ENCODE data around the gene ILKAP.

ILKAP gene

DNA sequence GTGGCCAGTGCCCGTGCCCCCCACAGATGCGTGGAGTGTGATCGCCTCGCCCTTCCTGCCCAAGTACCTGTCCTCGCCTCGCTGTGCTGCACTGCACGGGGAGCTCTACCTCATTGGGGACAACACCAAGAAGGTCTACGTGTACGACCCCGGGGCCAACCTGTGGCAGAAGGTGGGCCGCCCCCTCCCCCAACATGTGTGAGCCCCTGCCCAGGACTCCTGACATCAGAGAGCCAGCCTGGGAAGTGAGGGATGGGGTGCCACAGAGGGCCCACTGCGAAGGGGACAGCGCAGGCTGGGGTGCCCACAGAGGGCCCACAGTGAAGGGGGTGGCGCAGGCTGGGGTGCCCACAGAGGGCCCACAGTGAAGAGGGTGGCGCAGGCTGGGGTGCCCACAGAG is 54.5 kb downstream of the ILKAP start:
- TF ChIP-seq, protein P1, sequence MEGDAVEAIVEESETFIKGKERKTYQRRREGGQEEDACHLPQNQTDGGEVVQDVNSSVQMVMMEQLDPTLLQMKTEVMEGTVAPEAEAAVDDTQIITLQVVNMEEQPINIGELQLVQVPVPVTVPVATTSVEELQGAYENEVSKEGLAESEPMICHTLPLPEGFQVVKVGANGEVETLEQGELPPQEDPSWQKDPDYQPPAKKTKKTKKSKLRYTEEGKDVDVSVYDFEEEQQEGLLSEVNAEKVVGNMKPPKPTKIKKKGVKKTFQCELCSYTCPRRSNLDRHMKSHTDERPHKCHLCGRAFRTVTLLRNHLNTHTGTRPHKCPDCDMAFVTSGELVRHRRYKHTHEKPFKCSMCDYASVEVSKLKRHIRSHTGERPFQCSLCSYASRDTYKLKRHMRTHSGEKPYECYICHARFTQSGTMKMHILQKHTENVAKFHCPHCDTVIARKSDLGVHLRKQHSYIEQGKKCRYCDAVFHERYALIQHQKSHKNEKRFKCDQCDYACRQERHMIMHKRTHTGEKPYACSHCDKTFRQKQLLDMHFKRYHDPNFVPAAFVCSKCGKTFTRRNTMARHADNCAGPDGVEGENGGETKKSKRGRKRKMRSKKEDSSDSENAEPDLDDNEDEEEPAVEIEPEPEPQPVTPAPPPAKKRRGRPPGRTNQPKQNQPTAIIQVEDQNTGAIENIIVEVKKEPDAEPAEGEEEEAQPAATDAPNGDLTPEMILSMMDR (IDR thresholded peaks at IDR 0.05; ENCODE audit: low read length), result no peak
- no peak for TF ChIP-seq EZH2 (optimal IDR thresholded peaks at IDR 0.05; ENCODE audit: low read depth, low read length)
- no peak for TF ChIP-seq EZH2phosphoT487 (IDR thresholded peaks at IDR 0.05; ENCODE audit: low read length)
- H3K27me3 ChIP-seq (replicated peaks; ENCODE audit: insufficient read depth, low read length), result no peaks in the 10 kb centered on the region
- no peaks in the 10 kb centered on the region for H4K20me1 ChIP-seq (ENCODE audit: insufficient read depth, low read length)
- no peak overlapping the region for H2AFZ ChIP-seq (ENCODE audit: low read length)
- H3K4me2 ChIP-seq (ENCODE audit: low read depth, low read length), result no peak overlapping the region
- DNase-seq, result no peak
- H3K79me2 ChIP-seq (ENCODE audit: low read length), result no peaks in the 10 kb centered on the region
- no peak overlapping the region for H3K4me3 ChIP-seq (ENCODE audit: low read length)
- no peaks in the 10 kb centered on the region for H3K4me1 ChIP-seq (ENCODE audit: low read length)
- no peaks in the 10 kb centered on the region for H3K36me3 ChIP-seq (replicated peaks; ENCODE audit: insufficient read depth, low read length)
- H3K27ac ChIP-seq (ENCODE audit: low read length), result no peak overlapping the region
- H3K9ac ChIP-seq (ENCODE audit: low read length), result no peak overlapping the region
- no peaks in the 10 kb centered on the region for H3K9me2 ChIP-seq (replicated peaks; ENCODE audit: insufficient read depth, low read length)
- H3F3A ChIP-seq (ENCODE audit: insufficient read depth, low read length), result no peaks in the 10 kb centered on the region
- no peaks in the 10 kb centered on the region for H3K9me3 ChIP-seq (replicated peaks; ENCODE audit: insufficient read depth, low read length)

DNA sequence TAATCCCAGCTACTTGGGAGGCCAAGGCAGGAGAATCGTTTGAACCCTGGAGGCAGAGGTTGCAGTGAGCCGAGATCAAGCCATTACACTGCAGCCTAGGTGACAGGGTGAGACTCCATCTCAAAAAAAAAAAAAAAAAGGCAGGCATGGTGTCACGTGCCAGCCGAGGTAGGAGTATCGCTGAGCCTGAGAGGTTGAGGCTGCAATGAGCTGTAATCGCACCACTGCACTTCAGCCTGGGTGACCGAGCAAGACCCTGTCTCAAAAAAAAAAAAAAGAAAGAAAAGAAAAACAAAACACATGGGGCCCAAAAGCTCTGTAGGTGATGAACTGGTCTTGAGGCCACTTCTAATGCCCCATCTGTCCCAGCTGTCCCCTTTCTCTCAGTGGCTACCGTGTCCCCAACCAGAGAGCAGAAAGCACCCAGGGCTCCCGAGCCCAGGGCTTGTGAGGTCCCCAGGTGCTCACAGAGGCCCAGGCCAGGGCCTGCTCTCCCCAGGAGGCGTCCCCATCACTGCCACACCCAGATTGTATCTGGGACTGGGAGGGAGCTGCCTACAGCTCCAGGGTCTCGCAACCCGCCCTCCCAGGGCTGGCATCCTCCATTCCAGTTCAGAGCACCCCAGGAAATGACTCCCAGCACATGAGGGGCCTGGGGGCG is 56.5 kb downstream of the ILKAP start:
- Histone ChIP-seq H3K79me2 (ENCODE audit: low read length) (no peaks in the 10 kb centered on the region), H3K4me2 (ENCODE audit: low read depth, low read length) (no peak overlapping the region), H3K9ac (ENCODE audit: low read length) (no peak overlapping the region), H3K9me2 (replicated peaks; ENCODE audit: insufficient read depth, low read length) (no peaks in the 10 kb centered on the region), H3K4me1 (ENCODE audit: low read length) (no peaks in the 10 kb centered on the region), H3K4me3 (ENCODE audit: low read length) (no peak overlapping the region), H3K36me3 (replicated peaks; ENCODE audit: insufficient read depth, low read length) (no peaks in the 10 kb centered on the region), H3F3A (ENCODE audit: insufficient read depth, low read length) (no peaks in the 10 kb centered on the region), H3K27ac (ENCODE audit: low read length) (no peak overlapping the region), H3K9me3 (replicated peaks; ENCODE audit: insufficient read depth, low read length) (no peaks in the 10 kb centered on the region), H3K27me3 (replicated peaks; ENCODE audit: insufficient read depth, low read length) (no peaks in the 10 kb centered on the region), H2AFZ (ENCODE audit: low read length) (no peak overlapping the region), H4K20me1 (ENCODE audit: insufficient read depth, low read length) (no peaks in the 10 kb centered on the region)
- no peak for DNase-seq
- no peak for TF ChIP-seq EZH2 (optimal IDR thresholded peaks at IDR 0.05; ENCODE audit: low read depth, low read length)

DNA sequence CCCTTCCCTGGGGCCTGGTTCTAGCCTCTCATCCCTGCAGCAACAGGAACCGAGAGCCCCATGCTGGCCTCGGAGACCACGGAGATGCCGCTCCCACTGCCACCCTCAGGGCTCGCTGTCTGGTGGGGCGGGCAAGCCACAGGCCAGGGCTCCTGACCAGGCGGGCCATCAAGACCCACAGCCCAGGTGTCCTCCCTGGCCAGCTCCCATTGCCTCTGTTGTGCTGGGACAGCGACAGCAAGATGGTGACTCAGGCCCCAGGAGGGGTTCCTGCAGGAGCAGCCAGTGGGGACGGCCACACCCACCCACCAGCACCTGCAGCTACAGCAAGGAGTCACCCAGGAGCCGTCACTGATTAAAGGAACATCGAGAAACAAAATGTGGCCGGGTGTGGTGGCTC is 57.6 kb downstream of the ILKAP start:
- Histone ChIP-seq H3K9ac (ENCODE audit: low read length) (no peak overlapping the region), H3F3A (ENCODE audit: insufficient read depth, low read length) (no peaks in the 10 kb centered on the region), H3K4me3 (ENCODE audit: low read length) (no peak overlapping the region), H3K4me2 (ENCODE audit: low read depth, low read length) (no peak overlapping the region), H3K9me3 (replicated peaks; ENCODE audit: insufficient read depth, low read length) (no peaks in the 10 kb centered on the region), H3K27ac (ENCODE audit: low read length) (no peak overlapping the region), H3K79me2 (ENCODE audit: low read length) (no peaks in the 10 kb centered on the region), H2AFZ (ENCODE audit: low read length) (no peak overlapping the region), H3K27me3 (replicated peaks; ENCODE audit: insufficient read depth, low read length) (no peaks in the 10 kb centered on the region), H3K4me1 (ENCODE audit: low read length) (no peaks in the 10 kb centered on the region), H3K36me3 (replicated peaks; ENCODE audit: insufficient read depth, low read length) (no peaks in the 10 kb centered on the region), H4K20me1 (ENCODE audit: insufficient read depth, low read length) (no peaks in the 10 kb centered on the region), H3K9me2 (replicated peaks; ENCODE audit: insufficient read depth, low read length) (no peaks in the 10 kb centered on the region)
- TF ChIP-seq EZH2 (optimal IDR thresholded peaks at IDR 0.05; ENCODE audit: low read depth, low read length) (no peak), EZH2phosphoT487 (IDR thresholded peaks at IDR 0.05; ENCODE audit: low read length) (no peak)
- TF ChIP-seq, protein P1 (IDR thresholded peaks at IDR 0.05; ENCODE audit: low read length), result no peak
- no peak for DNase-seq

DNA sequence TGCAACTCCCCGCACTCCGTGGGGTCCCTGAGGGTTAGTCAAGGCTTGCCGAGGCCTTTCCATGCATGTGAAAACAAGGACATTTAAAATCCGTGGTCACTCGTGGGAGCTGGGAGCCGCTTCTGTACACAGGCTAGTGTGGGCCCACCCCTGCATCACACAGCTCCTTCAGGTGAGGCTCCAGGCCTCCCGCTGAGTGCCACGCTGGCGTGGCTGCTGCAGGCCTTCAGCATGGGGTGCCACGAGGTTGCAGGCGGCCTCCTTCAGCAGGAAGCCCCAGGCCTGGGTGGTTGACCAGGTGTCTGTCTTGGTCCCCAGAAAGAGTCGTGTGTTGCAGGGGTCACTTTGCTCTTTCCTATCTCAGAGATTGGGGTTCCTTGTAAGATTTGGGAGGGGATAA is 58.4 kb downstream of the ILKAP start:
- no peaks in the 10 kb centered on the region for H3K4me1 ChIP-seq (ENCODE audit: low read length)
- H2AFZ ChIP-seq (ENCODE audit: low read length), result no peak overlapping the region
- DNase-seq, result no peak
- no peak overlapping the region for H3K4me3 ChIP-seq (ENCODE audit: low read length)
- H3K36me3 ChIP-seq (replicated peaks; ENCODE audit: insufficient read depth, low read length), result no peaks in the 10 kb centered on the region
- TF ChIP-seq EZH2 (optimal IDR thresholded peaks at IDR 0.05; ENCODE audit: low read depth, low read length) (no peak), EZH2phosphoT487 (IDR thresholded peaks at IDR 0.05; ENCODE audit: low read length) (no peak)
- TF ChIP-seq, protein P1 (IDR thresholded peaks at IDR 0.05; ENCODE audit: low read length), result no peak
- no peak overlapping the region for H3K27ac ChIP-seq (ENCODE audit: low read length)
- no peaks in the 10 kb centered on the region for H3K9me3 ChIP-seq (replicated peaks; ENCODE audit: insufficient read depth, low read length)
- no peaks in the 10 kb centered on the region for H3K9me2 ChIP-seq (replicated peaks; ENCODE audit: insufficient read depth, low read length)
- H3K9ac ChIP-seq (ENCODE audit: low read length), result no peak overlapping the region
- H3K4me2 ChIP-seq (ENCODE audit: low read depth, low read length), result no peak overlapping the region
- no peaks in the 10 kb centered on the region for H4K20me1 ChIP-seq (ENCODE audit: insufficient read depth, low read length)
- no peaks in the 10 kb centered on the region for H3K27me3 ChIP-seq (replicated peaks; ENCODE audit: insufficient read depth, low read length)
- no peaks in the 10 kb centered on the region for H3F3A ChIP-seq (ENCODE audit: insufficient read depth, low read length)
- no peaks in the 10 kb centered on the region for H3K79me2 ChIP-seq (ENCODE audit: low read length)

Data from MM.1S (cell line).